A549 treated with GW870086 at 1 μM for 4 hours (cell line): ENCODE measurements around the gene KBTBD8. TPM values are rescaled to one million over a fixed set of nuclear protein-coding genes. Genes with fewer than 3 reads are reported as not detected.

Source experiments
- total RNA-seq: library from RNA; stranded (reverse); fragments of 200-300 nt; extraction: Qiagen RNA extraction; gene quantifications from 5 replicates; pipeline ENCODE4 v1.2.3, GENCODE V29; 2022; ENCODE audit warnings: low read depth

Gene KBTBD8, protein sequence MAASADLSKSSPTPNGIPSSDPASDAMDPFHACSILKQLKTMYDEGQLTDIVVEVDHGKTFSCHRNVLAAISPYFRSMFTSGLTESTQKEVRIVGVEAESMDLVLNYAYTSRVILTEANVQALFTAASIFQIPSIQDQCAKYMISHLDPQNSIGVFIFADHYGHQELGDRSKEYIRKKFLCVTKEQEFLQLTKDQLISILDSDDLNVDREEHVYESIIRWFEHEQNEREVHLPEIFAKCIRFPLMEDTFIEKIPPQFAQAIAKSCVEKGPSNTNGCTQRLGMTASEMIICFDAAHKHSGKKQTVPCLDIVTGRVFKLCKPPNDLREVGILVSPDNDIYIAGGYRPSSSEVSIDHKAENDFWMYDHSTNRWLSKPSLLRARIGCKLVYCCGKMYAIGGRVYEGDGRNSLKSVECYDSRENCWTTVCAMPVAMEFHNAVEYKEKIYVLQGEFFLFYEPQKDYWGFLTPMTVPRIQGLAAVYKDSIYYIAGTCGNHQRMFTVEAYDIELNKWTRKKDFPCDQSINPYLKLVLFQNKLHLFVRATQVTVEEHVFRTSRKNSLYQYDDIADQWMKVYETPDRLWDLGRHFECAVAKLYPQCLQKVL
- 0.40 to 0.91 TPM (median 0.56 TPM) in 5 replicates for total RNA-seq

DNA sequence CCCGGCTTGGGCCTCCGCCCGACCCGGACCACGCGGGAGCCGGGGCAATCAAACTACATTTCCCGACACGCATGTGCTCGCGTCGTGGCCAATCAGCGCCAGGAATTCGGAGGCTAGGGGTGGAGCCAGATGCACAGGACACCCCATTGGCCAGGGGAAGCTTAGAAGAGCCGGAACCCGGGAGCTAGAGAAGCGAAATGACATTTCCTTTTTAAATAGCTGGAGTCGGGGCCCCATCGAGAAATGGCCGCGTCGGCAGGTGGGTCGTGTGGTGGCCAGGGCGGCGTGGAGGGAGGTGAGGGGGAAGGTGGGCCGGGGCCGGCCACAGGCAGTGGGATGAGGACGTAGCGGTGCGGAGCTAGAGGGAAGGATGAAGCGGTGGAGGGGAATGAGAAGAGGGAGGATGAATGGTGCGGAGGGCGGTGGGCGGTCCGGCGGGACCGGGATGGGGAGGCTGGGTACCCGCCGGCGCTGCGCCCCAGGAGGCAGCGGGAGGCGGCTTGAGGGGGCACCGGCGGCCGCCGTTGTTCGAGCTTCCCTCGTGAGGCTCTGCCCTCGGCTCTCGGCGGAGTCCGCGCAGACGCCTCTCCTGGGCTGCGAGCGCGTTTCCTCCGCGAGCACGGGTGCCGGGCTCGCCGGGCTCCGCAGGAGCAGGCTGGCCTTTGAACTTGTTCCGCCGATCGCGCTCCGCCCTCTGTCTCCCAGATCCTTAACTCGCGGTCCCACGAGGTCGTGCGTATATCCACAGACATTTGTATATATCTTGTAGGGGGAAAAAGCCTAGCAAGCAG is at the start of gene KBTBD8:
Gene KBTBD8 (plus strand): TSS at position 195 of the 791 bp plus-strand sequence. CDS start 49 bp downstream, at position 244.

